Fibroblast of skin of left biceps (primary cell): ENCODE measurements around the gene CLSTN1.

Experiments
- DNase-seq, 2 experiments: peaks; one replicate each; pipeline ENCODE4 v3.0.0-alpha.2; 2013; ENCODE audit warnings: low read depth in 2 of 2

CLSTN1 gene

DNA sequence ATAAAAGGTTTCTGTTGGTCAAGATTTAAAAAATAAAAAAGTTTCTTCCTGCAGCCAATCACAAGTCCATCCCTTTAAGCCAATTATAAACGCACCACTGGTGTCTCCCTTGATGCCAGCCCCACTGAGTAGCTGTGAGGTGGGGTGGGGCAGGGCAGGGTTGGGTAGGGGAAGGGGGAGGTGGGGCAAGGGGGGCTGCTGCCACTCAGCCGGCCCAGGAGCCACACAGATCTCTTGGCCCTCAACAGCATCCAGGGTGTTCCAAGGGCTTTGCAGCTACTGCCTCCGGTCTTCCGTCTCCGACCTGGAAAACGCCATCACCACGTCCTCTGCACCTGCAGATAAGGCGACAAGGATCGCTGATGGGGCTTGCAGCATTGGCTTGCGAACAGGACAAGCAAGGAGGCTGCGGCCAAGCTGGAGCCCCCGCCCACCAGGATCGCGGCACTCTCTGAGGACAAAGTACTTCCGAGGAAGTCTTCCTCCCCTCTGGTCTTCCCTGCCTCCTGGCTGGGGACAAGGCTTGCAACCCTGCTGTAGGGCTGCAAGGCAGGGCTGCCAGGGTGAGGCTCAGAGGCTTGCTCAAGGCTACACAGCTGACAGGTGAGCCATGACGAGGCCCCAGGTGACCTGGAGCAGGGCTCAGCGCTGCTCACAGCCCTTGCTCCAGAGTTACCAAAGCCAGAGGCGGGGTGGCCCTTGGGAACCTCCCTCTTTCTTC is 26.8 kb upstream of the CLSTN1 start:
- DNase-seq = no peak

DNA sequence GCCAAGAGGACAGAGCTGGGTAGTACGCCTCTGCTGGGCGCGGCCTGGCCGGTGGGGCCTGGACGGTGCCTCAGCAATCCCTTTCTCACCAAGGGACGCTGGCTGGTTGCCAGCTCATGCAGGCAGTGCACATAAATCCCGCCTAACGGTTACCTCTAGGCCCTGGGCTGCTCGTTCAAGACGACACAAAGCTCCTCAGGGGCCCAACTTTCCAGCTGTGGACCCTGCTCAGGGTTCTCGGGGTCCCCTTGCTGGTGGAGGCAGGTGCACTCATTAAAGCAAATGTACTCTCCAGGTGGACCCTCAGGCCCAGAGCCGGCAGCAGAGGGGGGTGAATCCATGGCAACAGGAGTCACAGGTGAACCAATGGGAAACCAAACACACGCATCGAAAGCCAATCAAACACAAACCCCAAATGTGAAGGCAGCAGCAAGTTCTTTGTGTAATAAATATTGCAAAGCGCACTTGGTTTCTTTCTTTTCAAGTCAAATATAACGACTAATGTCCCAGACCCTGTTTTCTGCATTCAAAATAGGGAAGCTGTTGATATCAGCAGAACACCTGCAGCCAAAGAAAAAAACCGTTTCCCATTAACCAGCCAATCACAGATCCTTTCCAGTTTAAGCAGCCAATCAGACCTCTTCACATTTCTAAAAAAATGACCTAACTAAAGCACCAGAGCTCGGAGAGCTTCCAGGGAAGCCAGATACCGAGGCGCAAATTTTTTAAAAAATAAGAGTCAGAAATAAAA is 26.1 kb upstream of the CLSTN1 start:
- no peak for DNase-seq

DNA sequence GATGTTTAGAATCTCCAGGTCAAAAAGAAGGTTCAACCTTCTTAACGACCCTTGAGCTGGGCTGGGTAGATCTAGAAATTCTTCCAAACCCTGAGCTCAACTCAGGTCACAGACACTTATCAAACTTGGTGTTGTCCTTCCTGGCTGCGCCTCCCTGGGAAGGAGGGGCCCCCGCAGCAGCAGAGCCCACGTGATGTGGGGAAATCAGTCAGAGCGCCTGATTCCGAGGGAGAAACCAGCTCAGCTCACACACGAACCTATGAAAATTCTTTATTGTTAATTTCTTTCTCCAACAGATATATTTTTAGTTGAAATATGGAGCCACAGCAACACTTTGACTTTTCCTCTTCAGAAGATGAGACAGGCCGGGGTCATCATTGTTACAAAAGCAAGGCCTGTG is 24.3 kb upstream of the CLSTN1 start:
- DNase-seq = no peak

DNA sequence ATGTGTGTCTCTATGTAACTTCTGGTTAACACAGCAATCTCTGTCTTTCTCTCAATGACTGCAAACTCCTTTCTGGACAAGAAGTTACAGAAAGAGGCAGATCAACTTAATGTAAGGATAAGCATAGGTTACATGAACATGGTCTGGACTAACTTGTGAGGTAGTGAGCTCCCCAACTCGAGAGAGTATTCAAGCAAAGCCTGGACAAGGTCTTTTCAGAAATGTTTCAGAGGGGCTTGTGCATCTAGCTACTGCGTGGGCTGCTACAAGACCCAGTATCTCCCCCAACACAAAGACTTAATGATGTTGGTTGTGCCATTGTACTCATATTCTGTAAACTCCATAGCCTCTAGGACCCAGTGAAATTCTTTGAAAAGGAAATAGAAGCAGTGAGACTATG is 23.5 kb upstream of the CLSTN1 start:
- no peak for DNase-seq

DNA sequence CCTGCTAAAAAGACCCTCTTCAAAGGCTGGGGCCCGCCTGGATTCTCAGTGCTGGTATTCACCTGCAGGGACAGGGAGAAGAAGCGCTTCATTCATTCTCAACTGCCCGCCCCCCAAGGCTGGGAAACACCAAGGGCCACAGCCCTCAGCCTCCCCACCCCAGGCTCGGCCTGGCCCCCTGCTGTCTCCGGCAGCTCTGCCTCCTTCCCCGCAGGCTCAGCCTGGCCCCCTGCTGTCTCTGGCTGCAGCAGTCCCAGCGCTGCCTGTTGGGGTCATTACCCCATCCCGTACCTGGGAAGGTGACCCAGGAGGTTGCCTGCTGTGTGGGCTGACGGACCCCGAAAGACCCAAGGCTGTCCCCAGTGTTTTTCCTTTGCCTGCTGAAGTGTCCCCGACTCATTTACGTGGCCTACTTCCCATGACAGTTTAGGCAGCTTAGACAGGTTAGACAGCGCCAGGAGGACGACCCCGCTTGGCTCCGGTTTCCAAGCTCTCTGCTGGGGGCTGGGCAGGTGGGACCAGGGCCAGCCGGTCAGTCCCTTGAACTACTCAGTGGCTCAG is 22.9 kb upstream of the CLSTN1 start:
- no peak for DNase-seq

DNA sequence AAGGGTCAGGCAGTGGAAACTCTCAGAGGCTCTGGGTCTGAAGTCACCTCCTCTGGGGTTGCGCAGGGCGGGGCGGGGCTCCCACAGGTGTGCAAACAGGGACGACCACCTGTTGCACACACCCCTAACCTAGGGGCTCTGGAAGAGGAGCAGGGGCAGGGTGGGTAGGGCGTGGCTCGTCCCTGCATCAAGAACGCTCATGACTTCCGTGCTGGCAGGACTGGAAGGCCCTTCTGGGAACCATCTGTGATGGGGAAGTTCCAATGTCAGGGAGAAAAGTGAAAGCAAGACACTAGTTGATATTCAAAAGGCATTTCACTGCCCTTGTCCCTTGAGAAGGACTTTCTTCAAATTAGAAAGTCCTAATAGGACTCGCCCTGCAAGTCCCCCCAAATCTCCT is 22.1 kb upstream of the CLSTN1 start:
- no peak for DNase-seq

DNA sequence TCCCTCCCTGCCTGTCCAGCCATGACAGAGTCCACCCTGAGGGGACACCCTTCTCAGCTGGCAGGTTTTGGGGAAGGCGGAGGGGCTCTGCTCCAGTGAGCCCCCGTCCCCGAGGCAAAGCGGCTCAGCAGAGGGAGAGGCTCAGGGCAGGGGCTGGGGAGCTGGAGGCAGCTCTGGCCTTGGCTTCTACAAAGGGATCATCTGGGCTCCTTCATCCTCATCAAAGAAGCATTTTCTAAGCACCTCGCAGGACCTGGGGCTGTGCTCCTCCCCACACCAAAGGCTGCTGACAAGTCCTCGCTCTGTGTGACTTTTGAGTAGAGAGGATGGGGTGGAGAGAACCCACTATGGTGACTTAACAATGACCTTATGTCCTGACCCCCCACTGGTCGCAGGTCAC is 21.0 kb upstream of the CLSTN1 start:
- DNase-seq = no peak

DNA sequence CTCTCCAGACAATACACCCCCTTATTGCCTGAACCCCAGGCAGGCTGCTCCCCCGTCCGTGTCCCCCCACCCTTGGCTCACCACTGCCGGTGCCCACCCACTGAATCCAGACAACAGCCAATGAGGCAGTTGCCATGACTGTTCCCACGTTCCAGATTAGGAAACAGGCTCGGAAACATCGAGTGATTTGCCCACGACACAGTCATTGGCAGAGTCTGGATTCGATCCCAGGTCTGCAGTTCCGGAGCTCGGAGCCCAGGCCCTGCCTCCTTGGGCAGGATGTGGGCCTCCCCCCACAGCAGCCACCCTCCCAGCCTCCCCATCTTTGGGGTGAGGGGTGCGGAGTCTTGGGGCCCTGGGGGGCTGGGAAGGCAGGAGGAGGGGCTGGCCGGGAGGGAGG is 20.3 kb upstream of the CLSTN1 start:
- DNase-seq = no peak

DNA sequence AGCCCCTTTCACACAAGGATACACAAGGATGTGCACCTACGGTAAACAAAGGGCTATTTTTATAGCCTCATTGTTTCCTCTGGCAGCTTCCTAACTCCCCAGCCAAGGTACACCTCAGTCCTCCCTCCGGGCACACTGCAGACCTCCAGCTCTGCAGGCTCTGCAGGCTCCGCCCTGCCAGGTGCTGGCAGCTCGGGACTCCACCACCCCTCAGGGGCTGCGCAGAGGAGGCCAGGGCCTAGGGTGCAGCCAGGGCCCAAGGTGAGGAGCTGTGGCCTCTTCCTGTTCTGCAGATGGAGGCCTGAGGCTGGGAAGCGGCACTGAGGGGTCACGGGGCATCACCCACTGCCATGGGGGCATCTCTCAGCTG is 19.8 kb upstream of the CLSTN1 start:
- no peak for DNase-seq

DNA sequence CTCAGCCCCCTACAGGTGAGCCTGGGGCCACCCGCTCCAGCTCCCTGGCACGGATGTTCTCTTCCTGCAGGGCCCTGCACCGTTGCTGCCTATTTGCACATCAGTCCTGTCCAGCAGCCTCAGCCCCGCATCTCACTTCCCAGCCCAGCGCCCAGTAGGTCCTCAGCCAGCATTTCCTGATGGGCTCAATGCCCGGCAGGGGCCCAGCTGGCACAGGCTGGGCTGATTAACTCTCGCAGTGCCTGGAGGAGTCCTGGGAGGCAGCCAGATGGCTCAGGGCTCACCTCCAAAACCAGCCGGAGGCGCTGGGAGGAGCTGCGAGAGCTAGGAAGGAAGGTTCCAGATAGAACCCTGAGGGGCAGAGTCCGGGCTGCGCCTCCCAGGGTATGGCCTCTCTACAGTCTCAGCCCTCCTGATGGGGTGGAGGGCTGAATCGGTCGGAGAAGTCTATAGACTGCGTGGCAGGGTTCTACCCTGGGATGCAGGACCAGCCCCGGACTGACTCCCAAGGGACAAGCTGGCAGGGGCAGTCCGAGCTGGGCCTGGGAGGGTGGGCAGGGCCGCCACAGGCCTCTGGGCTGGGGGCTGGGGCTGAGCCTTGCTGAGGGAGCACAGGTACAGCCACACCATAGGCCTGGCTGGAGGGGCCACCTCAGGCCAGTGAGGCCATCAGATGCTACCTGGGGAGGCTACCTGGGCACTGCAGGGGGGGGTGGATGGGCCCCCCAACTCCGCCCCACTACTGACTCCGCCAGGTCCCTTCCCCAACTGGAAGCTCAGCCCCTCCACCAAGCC is 19.2 kb upstream of the CLSTN1 start:
- DNase-seq = no peak

DNA sequence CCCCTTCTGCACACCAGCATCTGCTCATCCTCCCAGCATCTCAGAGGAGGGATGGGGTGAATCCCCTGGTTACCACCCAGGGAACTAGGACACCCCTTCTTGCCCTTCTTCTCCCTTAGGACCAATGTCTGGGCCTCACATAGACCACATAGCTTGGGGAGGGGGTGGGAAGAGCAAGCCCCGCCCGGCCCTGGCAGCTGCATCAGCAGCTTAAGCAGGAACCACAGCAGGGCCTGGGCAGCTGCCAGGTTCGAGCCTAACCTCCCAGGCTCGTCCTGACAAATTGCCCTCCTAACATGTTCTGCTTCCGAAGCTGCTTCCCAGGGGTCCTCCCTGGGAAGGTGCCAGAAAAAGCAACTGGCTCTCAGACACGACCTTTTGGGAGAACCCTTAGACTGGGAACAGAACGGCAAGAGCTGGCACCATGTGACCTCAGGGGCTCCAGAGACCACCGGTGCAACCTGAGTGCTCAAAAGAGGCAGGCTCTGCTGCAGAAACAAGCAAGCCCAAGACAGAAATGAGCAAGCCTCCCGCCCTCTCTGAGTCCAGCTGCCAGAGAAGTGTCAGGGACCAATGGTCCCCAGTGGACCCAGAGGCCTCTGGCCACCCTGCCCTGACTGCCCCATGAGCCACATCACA is 18.4 kb upstream of the CLSTN1 start:
- DNase-seq = no peak

DNA sequence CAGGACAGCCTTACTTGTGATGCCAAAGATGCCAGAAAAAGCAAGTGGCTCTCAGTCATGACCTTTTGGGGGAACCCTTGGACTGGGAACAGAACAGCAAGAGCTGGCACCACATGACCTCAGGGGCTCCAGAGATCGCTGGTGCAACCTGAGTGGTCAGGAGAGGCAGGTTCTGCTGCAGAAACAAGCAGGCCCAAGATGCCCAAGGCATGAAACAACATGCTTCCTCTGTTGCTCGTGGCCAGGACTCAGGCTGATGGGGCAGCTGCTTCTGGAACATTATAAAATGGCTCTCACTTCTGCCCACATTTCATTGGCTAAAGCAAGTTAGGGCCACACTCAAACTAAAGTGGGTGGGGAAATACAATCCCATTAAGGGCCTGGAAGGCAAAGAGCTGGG is 17.7 kb upstream of the CLSTN1 start:
- no peak for DNase-seq

DNA sequence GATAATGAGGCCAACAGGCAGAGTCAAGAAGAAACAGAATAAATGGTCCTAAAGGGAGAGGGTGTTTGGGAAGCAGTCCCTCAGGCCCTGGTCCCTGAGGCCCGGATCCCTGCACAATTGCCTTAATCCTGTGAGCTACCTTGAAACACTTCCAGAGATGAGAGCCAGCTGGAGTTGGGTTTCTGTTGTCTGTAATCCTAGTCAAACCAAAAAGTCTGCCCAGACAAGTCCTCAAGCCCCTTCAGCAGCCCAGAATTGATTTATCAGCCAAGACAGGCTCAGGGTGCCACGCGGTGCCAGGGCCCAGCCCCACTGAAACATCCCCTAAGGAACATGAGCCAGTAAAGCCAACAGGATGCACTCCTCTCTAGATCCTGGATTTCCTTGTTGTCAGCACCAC is 16.4 kb upstream of the CLSTN1 start:
- DNase-seq = no peak

DNA sequence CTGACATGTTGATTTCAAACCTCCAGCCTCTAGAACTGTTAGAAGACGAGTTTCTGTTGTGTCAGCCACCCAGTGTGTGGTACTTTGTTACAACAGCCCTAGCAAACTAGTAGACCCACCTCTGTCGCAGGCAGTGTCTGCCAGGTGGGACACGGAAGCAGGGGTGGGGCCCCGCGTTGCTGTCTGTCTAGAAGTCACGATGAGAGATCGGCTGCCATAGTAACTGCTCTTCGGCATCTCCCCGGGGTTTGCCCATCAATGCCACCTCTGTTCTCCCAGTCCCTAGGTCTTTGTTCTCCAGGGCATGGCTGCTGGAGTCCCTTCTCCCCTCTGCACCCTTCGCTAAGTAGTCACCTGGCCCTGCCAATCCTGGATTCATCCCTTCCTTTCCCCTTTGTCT is 15.2 kb upstream of the CLSTN1 start:
- no peak for DNase-seq

DNA sequence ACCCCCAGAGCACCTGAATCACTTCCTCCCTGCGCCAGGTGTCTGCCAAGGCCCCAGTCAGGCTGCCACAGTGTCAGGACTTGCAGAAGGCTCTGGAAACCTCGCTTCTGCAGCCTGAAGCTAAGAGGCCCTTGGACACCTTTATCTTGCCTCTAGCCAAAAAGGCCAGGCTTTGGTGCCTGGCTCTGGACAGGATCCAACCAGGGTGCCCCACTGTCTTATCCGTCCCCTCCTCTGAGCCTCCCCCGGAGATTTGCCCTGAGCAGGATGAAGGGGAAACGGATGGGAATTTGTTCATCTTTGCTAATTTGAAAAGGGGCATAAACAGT is 12.8 kb upstream of the CLSTN1 start:
- no peak for DNase-seq

DNA sequence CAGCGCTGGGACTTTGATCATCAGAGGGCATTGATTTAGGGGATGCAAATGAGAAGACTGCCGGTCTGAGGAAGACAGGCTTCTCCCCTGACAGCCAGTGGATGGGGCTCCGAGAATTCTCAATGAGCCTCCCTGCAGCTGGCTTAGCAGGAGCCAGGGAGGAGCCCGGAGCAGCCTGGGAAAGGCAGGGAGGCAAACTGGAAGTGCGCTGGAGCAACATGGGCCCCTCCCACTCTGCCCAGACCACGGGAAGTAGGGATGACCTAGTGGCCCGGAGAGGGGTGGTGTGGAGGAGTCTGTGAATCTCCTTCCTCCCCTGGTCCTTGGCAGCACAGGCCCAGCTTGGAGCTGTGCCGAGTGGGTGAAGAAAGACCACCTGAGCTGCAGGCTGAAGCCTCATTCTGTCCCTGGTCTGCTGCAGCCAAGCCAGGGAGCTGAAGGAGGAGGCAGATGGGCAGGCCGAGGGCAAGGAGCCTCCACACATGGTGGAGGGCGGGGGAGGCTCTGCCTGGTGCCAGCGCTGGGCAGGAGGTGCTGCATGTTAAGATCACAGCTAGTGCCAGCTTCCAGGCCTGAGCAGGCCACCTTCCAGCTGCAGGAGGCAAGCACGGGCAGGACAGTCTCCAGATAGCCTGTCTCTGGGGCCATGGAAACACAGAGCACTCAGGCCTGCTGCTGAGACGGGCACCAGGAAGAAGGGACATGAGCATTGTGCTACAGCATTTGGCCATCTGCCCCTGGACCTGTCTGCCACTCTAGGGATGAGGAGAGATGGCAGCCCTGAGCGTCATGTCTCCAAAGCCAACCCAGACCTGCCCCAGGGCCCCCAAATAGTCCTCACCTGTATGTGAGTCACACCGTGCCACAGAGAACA is 12.2 kb upstream of the CLSTN1 start:
- DNase-seq = no peak

DNA sequence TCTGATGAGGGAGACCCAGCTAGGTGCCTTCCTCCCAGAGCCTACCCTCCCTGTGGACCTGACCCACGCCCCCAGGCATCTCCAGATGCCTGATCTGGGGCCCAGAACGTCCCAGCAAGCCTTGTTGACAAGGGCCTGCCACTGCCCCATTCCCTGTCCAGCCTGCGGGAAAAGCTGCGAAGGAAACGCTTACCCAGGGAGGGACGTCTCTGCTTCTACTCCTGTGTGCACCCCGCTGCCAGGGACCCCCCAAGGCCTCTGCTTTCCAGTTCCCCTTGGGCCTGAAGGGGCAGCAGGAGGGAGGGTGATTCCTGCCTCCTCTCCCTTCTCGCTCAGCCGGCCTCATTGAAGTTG is 11.6 kb upstream of the CLSTN1 start:
- DNase-seq = no peak

DNA sequence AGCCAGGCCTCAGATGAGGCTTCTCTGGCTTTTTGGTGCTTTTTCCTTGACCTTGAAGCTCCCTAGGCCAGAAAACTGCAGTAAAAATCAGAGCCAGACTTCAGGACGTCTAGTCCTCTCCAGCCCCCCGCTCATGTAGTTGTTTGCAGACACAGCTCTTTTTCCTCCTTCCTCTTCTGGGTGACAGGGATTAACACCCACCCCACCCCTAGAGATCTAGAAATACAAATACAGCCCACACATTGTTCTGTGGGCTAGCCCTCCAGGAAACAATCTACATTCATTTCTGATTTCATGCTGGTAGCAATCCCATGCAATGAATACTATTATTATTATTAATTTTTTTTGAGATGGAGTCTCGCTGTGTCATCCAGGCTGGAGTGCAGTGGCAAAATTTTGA is 9.9 kb upstream of the CLSTN1 start:
- DNase-seq = no peak

DNA sequence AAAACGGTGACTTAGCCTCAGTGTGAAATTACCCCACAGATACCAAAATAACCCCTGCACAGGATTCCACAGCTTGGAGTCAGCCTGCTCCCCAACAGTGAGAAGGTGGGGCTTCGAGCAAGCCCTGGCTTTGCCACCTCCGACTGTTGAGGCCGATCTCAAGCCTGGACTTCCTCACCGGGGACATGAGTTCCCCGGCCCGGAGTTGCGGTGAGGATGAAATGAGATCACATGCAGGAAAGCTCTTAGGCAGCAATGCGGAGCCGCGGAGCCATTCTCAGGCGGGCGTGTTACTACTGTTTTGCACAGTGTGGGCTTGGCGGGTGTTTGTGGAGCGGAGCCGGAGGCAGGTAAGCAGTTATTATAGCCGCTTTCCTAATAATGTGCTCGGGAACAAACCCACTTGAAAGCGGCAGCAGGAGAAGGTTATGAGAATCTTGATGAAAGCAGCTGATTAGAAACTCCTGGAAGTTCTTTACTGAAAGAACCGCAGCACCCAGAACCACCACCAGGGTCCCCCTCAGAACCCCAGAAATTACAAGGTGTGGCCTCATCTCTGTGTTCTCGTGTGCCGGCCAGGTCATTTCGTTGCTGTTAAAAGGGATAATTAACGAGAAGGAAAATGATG is 3.9 kb upstream of the CLSTN1 start:
- no peak for DNase-seq

DNA sequence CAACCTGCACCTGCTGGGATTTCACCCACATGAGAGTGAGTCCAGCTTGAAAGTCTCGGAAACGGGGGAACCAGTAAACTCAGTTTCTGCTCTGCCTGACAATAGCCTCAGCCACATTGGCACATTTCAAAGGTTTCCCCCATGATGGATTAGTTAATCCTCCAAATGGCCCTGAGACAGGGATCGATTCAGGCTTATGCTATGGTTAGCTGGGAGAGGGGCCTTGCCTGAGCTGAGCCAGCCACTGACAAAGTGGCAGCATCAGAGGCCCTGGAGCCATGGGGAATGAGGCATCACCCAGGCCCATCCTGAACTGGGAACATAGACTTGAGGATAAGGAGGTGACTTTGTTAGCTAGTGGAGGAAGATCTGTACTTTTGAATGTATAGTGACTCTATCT is 2.9 kb upstream of the CLSTN1 start:
- DNase-seq = no peak

DNA sequence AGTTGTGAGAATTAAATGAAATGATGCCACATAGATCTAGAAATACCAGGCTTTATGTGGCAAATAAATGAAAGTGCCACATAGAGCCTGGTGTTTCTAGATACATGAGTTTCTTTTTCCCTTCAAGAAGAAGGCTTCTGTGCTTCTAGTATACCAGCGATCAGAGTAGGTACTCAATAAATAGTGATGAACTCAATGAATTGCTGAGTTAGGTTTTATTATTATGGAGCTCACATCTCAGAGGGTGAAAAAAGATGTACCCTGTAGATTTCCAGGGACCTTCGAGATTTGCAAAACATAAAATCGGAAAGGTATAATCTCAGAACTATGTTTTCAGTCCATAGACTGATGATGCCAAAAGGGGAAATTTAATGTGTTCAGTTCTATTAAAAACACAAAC is 2.3 kb upstream of the CLSTN1 start:
- DNase-seq = no peak
